OCI-LY3 (cell line): ENCODE results near the gene TAS2R3.

ENCODE experiments used
- EZH2phosphoT487 ChIP-seq: fragments of 200-600 bp; shearing (Covaris generic); IDR thresholded peaks from 2 replicates; pipeline ENCODE4 v1.6.1; 2018; ENCODE audit warnings: antibody characterized with exemption, mixed run types, low read depth
- TF ChIP-seq, protein P1 (sequence below): fragments of 200-600, 300-600 bp; sonication (generic); IDR thresholded peaks from 2 replicates; pipeline ENCODE4 v1.5.1; 2014; ENCODE audit warnings: antibody characterized with exemption, low read length, low read depth

DNA sequence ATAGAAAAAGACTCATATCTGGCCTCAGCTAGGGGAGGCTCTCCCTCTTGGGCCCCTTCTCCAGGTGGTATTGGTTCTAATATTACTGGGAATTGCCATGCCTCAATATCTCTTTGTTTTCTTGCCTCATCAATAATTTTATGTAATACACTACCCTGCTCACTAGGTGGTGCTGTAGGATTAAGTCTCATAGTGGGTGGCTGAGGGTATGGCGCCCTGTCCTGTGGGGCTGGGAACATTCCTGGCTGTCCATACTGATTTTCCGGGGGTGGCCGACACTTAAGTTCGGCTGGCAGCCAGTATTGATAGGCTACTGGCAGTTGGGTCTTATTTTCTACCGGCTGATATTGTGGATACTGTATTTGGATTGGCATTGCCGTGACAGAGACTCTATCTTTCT, 9.0 kb upstream of the TAS2R3 start:
- TF ChIP-seq, protein P1, sequence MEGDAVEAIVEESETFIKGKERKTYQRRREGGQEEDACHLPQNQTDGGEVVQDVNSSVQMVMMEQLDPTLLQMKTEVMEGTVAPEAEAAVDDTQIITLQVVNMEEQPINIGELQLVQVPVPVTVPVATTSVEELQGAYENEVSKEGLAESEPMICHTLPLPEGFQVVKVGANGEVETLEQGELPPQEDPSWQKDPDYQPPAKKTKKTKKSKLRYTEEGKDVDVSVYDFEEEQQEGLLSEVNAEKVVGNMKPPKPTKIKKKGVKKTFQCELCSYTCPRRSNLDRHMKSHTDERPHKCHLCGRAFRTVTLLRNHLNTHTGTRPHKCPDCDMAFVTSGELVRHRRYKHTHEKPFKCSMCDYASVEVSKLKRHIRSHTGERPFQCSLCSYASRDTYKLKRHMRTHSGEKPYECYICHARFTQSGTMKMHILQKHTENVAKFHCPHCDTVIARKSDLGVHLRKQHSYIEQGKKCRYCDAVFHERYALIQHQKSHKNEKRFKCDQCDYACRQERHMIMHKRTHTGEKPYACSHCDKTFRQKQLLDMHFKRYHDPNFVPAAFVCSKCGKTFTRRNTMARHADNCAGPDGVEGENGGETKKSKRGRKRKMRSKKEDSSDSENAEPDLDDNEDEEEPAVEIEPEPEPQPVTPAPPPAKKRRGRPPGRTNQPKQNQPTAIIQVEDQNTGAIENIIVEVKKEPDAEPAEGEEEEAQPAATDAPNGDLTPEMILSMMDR, result peak; percentile 58
- no peak for TF ChIP-seq EZH2phosphoT487
